IPS-18c (cell line): ENCODE data around the gene ARHGAP26.

Experiments used
- H3K4me3 ChIP-seq: 2 replicates; pipeline ENCODE4 v1.7.0; 2013; ENCODE audit warnings: low read depth, mild to moderate bottlenecking, low read length, moderate library complexity; ENCODE audit not compliant: insufficient read depth
- H3K9me3 ChIP-seq: one replicate; pipeline ENCODE4 v1.6.1; 2013; ENCODE audit warnings: mild to moderate bottlenecking, low read length, moderate library complexity; ENCODE audit not compliant: control insufficient read depth, insufficient read depth

Gene ARHGAP26

DNA sequence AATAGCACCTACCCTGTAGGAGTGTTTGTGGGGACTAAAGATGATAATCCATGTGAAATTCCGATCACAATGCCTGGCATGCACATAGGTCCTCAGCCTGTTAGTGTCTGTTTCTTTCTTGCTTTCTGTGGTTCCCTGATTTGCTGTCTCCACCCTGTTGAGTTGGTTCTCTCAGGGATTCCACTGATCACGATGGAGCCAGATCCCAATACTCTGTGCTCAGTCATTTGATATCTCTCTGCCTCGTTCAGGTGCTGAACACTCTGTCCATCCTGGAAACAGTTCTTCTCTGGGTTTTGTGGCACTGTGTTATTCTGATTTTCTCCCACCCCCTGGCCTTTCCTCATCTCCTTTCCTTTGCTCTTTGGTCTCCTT lies 60.8 kb downstream of the ARHGAP26 start:
- Histone ChIP-seq H3K4me3 (no peak overlapping the region), H3K9me3 (no peaks in the 10 kb centered on the region)

DNA sequence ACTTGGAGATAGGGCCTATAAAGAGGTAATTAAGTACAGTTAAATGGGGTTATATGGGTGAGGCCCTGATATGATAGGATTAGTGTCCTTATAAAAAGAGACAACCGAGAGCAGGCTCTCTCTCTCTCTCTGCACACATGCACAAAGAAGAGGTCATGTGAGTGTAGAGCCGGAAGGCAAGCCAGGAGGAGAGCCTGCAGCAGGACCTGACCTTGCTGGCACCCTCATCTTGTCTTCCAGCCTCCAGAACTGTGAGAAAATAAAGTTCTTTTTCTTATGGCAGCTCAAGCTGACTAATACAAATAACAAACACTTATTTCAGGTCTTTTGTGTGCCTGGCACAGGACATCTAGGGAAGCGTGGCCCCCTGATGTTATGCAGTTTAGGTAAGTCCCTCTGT lies 62.1 kb downstream of the ARHGAP26 start:
- Histone ChIP-seq H3K9me3 (no peaks in the 10 kb centered on the region), H3K4me3 (no peak overlapping the region)

DNA sequence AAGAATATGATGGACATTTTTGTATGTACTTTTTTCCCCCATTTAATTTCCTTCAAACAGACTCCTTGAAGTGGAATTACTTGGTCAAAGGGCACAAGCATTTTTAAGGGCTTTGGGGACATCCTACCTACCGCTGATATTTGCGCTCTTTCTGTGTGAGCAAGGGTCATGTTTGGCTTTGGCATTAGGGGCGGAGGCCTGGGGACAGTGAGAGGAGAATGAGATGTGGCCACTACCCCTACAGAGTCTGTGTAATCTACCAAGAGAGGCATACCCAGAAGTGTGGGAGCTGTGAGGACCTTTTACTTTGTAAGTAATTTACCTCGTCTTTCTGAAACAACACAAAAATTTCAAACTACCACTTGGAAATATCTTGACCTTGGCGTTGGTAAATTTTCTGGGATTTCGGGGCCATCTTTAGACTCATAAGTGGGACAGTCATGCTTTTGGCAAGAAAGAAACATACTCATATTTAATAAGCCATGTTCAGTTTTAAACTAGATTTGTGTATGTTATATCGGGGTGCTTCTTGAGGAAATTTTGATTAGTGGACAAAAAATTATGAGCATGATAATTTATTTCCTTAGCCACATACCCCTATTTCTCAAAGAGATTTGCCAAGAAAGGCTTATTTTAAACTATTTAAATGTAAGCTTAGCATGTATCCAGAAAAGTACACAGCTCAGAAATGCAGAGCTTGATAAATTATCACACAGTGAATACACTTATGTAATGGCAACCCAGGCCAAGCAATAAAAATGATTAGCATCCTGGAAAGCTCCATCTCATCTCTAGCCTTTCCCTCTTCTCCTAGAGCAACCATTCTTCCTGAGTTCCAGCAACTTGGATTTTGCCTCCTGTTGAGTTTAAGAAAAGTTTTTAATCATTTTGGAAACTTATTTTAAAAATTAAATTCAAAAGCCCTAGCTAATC lies 63.6 kb downstream of the ARHGAP26 start:
- H3K9me3 ChIP-seq, result no peaks in the 10 kb centered on the region
- no peak overlapping the region for H3K4me3 ChIP-seq

DNA sequence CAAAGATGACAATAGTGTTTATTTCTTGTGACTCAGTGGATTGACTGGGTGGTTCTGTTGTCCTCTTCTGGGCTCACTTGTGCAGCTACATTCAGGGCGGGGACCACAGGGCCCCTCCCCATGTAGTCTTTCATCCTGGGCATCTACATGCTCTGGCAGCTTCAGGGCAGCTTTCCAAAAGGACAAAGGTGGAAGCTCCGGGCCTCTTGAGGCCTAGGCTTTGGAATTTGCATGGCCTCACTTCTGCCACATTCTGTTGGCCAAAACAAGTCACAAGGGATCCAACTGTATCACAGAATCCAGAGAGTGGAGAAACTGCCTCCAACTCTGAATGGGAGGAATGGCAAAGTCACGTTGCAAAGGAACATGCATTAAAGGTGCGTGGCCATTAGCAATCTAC lies 64.3 kb downstream of the ARHGAP26 start:
- H3K9me3 ChIP-seq, result no peaks in the 10 kb centered on the region
- H3K4me3 ChIP-seq, result no peak overlapping the region

DNA sequence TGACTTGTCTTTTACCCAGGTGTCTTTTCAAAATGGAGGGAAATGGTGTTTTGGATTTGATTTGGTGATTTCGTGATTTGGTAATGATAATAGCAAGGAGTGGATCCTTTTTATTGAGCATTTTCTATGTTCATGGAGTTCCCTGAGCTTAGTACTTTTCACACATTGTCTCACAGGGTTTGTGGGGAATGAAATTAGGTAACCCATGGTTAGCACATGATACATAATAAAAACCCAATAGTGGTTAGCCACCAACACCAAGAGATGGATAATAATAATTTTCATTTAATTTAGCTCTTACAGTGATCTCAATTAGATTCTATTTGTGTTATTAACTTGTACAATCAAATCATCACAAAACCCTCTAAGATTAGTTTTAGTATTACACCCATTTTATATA lies 65.4 kb downstream of the ARHGAP26 start:
- Histone ChIP-seq H3K9me3 (no peaks in the 10 kb centered on the region), H3K4me3 (no peak overlapping the region)

DNA sequence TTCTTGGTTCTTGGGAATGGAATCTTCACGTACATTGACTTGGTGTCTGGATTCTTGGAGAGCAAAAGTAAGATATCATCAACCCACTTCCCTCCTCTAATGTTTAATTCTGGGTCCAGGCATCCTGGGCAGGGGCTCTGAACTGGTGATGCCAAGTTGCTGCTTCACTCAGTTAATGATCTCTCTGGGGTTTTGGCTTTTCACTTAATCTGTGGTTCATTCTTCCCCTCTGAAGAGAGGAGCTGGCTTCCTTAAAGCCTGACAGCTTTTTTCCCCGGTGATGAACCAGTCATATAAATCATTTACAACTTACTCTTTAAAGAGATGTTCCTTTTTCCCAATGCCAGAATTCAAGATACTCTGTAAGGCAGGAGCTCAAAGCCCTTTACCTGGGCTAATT lies 65.9 kb downstream of the ARHGAP26 start:
- no peak overlapping the region for H3K4me3 ChIP-seq

DNA sequence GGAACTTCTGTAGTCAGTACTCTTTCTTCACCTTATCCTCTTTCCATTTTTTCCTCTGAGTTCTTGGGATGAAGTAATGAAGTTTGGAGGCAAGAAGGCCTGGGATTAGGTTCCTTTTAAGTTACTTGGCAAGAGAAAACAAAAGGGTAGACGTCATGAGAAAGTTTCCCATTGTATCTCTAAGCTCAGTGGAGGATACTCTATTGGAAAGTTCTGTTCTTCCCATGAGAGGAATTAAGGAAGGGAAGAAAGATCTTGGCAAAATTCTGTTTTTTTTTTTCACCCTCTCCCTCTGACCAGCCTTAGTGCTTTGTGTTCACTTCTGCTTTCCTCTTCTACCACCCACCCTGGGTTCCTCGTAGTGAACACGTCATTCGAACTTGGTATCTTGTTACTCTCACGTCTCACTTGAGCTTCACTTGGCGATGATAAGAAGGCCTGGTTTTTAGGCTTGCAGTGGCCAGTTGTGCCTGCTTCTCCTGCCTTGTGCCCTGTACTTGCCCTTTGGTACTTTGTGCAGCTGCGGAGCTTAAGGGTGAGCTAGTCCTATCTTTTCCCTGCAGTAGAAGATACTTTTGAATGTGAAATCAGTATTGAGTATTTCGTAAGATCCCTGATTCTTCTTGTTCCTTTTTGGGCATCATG lies 67.0 kb downstream of the ARHGAP26 start:
- Histone ChIP-seq H3K9me3 (no peaks in the 10 kb centered on the region), H3K4me3 (no peak overlapping the region)

More for the DNA sequence above, 65.9 kb downstream of the ARHGAP26 start:
- no peaks in the 10 kb centered on the region for H3K9me3 ChIP-seq

DNA sequence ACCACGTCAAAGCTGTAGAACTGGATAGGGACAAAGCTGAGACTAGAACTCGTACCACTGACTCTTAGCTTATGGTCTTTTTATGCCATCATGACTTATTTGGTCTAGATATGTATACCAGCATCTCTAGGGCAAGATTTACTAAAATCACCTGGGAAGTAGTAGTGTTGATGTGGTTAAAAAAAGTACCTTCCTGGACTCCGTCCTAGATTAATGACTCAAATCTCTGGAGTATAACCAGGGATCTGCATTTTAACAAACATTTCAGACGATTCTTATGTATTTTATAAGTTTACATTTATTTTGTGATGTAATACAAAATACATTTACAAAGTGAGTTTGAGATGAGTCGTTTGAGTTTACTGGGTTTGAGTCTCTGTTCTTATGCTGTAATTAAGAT lies 68.7 kb downstream of the ARHGAP26 start:
- H3K9me3 ChIP-seq, result no peaks in the 10 kb centered on the region
- H3K4me3 ChIP-seq, result no peak overlapping the region

DNA sequence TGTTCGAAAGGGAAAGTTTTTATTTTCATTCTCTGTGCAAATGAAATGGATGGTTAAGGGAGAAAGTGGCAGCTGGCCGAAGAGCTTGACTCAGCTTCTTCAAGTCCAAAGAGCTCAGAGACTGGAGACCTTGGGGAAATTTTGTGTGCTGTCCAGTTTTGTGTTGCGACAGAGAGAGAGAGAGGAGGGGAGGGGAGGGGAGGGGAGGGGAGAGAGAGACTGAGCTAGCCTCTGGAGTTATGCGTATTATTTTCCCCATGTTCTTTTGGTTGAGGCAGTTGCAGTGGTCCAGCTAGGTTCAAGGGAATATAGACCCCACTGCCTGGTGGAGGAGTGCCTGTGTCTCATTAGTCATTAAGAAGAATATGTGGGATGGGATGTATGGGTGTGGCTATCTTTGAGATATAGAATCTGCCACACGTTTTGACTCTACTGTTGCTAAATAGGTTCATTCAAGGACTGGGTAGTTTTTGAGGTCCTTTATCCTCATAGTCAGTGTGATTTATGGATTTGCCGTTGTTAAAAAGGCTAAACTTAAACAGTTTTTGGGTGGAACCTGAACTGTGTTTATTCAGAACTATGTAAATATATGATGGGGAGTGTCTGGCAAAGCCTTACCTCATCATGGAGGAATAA lies 69.7 kb downstream of the ARHGAP26 start:
- no peaks in the 10 kb centered on the region for H3K9me3 ChIP-seq
- no peak overlapping the region for H3K4me3 ChIP-seq

DNA sequence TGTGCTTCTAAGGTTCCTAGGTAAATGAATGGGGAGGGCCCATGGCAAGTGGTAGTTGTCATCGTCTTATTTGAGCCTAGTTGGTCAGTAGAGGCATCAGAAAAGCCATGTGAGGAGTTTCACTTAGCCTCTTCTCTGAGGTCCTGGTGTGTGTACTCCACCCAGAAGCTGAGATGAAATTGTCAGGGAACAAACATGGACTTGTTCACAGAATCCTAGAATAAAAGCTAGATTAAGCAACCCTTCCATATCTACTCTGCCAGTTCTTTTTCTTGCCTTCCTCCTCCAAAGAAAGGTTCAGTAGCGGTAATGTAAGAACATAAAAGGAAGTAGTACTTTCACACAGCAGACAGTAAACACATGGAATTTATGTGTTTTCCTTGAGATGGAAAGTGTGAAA lies 70.4 kb downstream of the ARHGAP26 start:
- no peaks in the 10 kb centered on the region for H3K9me3 ChIP-seq
- no peak overlapping the region for H3K4me3 ChIP-seq

DNA sequence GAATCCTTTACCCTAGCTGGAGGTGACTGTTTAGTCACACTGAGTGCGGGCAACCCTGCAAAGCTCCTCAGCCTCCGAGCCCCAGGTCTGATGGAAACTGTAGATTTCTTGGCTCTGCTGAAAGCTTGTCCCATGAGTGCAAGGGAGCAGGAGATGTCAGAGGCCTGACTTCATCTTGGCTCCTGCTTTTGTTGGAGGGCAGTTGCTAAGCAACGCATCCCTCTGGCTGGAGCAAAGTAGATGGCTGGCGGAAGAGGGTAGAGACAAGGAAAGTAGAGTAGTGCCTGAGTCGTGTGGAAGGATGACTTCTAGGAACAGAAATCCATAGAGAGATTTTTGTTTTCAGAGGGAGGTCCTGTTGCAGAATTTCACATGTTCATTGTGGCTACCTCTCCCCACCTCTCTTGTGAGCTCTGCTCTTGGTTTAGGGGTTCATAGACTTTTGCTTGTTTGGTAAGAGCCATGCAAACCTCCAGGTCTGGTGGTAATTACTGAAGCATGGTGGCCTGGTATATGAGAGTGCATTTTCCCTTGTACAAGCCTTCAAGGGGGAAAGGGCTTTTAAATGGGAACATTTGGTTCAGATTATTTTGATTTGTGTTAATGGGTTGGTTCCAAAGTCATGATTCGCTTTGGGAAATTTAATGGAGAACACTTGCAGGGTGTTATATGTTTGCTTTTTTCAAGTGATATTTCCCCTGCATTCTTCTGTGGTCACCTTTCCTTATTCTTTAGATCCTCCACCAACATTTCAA lies 71.5 kb downstream of the ARHGAP26 start:
- Histone ChIP-seq H3K4me3 (no peak overlapping the region), H3K9me3 (no peaks in the 10 kb centered on the region)

DNA sequence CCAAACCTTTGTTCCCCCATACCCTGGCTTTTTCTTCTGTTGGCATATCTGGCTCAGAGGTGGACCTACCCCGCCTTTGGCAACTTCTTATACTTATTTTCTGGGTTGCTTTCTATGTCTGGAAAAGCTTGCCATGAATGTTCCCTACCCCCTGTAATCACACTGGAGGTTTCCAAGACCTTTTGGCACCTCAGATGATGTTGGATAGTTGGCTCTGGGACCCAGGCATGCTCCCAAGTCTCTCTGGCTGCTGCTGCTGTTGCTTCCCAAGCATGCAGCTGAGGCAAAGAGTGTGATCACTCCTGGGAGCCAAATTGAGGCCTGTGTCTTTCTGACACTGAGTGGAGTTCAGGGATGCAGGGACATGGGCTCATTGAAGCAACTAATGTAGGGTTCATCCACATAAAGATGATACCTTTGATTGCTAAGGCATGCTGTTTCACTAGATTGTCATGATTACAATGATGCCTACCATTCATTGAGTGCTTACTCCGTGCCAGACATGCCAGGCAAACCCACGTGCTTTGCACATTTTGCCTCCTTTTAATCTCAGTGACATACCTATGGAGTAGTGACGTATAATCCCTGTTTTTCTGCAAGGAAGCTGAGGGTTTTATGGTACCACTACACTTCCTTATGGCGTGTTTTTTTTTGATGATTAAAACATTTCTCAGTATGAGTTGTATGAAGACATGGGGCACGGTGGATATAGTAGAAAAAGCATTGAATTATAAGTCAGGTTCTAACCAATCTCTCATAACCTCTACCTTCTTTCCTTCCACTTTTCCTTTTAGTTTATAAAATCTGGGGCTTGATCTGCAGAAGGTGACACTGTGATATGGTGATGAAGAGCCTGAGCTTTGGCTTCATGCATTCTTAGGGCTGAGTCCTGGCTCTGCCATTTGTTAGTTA lies 73.1 kb downstream of the ARHGAP26 start:
- Histone ChIP-seq H3K4me3 (no peak overlapping the region), H3K9me3 (no peaks in the 10 kb centered on the region)

DNA sequence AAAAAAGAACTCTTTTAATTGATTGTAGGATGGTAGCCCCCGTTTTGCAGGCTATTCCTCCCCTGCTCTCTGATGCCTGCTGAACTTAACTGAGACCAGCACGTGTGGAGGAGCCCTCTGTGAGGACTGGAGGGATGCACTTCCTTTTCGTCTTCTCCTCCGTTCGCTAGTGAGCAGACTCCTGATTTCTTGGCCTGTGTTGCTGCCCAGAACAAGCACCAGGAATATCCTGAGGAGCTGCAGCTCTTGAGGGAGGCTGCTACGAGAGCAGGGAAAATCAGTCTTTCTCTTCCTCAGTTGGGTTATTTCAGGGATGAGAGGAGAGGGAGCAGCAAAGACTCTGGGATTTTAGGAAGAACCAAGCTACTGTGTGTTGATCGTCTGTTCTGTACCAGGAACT lies 74.7 kb downstream of the ARHGAP26 start:
- no peak overlapping the region for H3K4me3 ChIP-seq
- no peaks in the 10 kb centered on the region for H3K9me3 ChIP-seq

DNA sequence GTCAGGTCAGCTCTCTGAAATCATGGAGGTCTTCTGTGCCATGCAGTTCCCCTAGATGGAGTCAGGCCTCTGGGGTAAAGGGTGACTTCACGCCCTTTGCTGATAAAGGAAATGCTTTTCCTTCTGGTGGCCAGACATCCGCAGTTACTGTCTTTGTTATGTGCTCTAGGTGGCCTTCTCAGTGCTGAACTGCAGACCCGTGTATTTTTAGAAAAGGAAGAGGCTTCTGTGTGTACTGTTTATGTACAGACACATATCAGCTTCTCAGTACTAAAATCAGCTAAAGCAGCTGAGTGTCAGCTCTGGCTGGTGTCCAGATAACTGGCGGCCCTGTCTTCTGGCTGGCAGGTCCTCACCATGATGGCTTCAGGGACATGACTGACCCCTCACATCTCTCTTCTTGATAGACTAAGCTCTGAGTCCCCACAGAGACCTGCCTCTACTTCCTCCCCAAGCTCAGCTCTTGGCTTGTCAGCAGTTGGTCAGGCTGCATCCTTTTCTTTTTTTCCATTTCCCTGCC lies 75.3 kb downstream of the ARHGAP26 start:
- no peak overlapping the region for H3K4me3 ChIP-seq
- H3K9me3 ChIP-seq, result no peaks in the 10 kb centered on the region

DNA sequence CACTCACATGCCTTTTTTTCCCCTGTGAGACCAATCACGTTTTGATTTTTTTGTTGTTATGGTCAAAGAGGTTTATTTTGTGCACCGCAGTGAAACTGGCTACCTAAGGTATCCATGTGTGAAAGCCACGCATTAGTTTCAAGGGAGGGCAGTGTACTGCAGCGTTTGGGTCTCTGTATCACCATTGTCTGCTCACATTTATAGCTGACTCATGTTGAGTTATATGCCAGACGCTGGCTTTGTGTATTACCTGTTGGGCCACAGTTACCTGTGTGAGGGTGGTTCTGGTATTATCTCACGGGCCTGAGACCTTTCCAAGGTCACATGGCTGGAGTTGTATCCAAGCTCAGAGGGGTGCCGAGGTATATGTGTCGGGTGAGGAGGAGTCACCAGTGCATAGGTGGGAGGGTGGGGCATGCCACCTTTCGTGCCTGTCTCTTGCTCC lies 75.8 kb downstream of the ARHGAP26 start:
- no peak overlapping the region for H3K4me3 ChIP-seq
- no peaks in the 10 kb centered on the region for H3K9me3 ChIP-seq

DNA sequence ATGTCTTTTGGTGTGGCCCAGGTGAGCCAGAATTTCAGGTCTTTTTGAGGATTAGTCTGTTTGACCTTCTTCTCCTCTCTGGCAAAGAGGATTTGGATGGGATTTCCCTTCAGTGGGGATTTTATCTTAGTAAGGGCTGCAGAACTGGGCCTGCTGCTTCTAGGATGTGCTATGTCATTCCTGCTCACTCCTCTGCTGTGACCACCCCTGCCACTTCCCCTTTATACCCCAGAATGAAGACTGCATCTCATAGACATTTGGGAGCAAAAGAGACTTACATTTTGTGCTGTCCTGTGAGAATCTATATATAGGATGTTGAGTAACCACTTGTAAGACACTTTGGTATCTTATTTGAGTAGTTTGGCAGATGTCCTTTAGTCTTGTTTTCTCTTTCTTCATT lies 76.2 kb downstream of the ARHGAP26 start:
- H3K9me3 ChIP-seq, result no peaks in the 10 kb centered on the region
- no peak overlapping the region for H3K4me3 ChIP-seq
